Brain pericyte (primary cell): Measurements from ENCODE around the gene SIX3.

Experiments used
- DNase-seq: peaks from one replicate; pipeline ENCODE4 v3.0.0-alpha.2; 2012; ENCODE audit warnings: low read depth, low spot score

Gene SIX3

GRCh38 chr2:44942304-44943030, 965 bp downstream of the SIX3 start:
- DNase-seq: no peak

GRCh38 chr2:44943031-44943692, 1.7 kb downstream of the SIX3 start:
- no peak for DNase-seq

- no peak for DNase-seq
Measured at GRCh38 chr2:44943693-44944101, 2.2 kb downstream of the SIX3 start.

- no peak for DNase-seq
Measured at GRCh38 chr2:44944102-44944951, 2.8 kb downstream of the SIX3 start.

GRCh38 chr2:44944952-44945612, 3.6 kb downstream of the SIX3 start:
- no peak for DNase-seq

- no peak for DNase-seq
Measured at GRCh38 chr2:44945676-44946371, 4.3 kb downstream of the SIX3 start.

GRCh38 chr2:44946372-44947027, 5.0 kb downstream of the SIX3 start:
- no peak for DNase-seq

- DNase-seq: no peak
Measured at GRCh38 chr2:44947028-44947375, 5.5 kb downstream of the SIX3 start.

GRCh38 chr2:44948565-44949328, 7.2 kb downstream of the SIX3 start:
- no peak for DNase-seq

- DNase-seq: no peak
Measured at GRCh38 chr2:44949329-44950151, 8.0 kb downstream of the SIX3 start.

- no peak for DNase-seq
Measured at GRCh38 chr2:44950646-44951045, 9.1 kb downstream of the SIX3 start.

- DNase-seq: no peak
Measured at GRCh38 chr2:44951124-44951523, 9.6 kb downstream of the SIX3 start.

- DNase-seq: no peak
Measured at GRCh38 chr2:44951714-44952113, 10.2 kb downstream of the SIX3 start.

- no peak for DNase-seq
Measured at GRCh38 chr2:44952143-44952805, 10.8 kb downstream of the SIX3 start.

- DNase-seq: no peak
Measured at GRCh38 chr2:44952806-44953498, 11.4 kb downstream of the SIX3 start.

- no peak for DNase-seq
Measured at GRCh38 chr2:44953499-44953883, 12.0 kb downstream of the SIX3 start.

- no peak for DNase-seq
Measured at GRCh38 chr2:44954447-44954888, 13.0 kb downstream of the SIX3 start.
